ENCODE measurements around the gene SYT7. TPM values are rescaled to one million over a fixed set of nuclear protein-coding genes. Genes with fewer than 3 reads are reported as not detected.

The SYT7 gene
- total and polyA plus RNA-seq, 2 of the 8 experiments (the other 6 are each of a cell fraction or from before 2014, with no cell fraction given), result 9.6 to 10.5 TPM

DNA sequence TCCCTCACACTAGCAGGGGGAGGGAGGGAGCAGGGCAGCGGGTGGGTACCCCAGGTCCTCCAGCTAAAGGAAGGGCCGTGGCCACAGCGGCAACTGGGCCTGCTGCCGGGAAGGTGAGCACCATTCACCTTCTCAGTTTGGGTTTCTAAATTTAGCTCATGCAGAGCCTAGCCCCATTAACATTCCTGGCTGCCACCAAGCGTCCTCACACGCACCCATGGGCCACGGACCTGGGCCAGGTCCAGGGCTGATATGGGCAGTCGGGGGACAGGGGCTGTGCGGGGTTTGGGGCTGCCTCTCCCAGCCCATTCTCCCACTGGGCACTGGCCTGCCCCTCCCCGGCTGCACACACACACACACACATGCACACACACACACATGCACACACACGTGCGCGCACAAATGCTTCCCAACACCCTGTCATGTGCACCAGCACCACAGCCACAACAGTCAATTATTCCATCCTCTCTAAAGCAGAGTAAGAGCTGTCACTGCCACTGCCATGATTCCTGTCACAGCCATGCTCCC lies 28.7 kb downstream of the SYT7 start:
- CTCF ChIA-PET (ENCODE audit: partially characterized antibody), result interaction anchor here (0.9 to 23.7 kb wide), 10 partner anchors 11 to 117 kb away, joined by 3 to 330 read pairs (median 10); no protein-coding TSS in a partner anchor
- TF ChIP-seq BACH1 (IDR thresholded peaks at IDR 0.05; ENCODE audit: low read length), result no peak
- no peak for TF ChIP-seq RXRA (IDR thresholded peaks at IDR 0.05; ENCODE audit: insufficient read depth, low read depth, low read length)

More for the DNA sequence above, 28.7 kb downstream of the SYT7 start:
- Histone ChIP-seq H3K4me3 (ENCODE audit: extremely low read depth in 1 of 4, insufficient read depth in 2 of 4, low read depth in 3 of 4, low read length in 4 of 4) (no peak overlapping the region), H3K9ac (replicated peaks in 1 of 4; ENCODE audit: extremely low read depth in 1 of 4, low read depth in 3 of 4, low read length in 3 of 4) (no peak overlapping the region), H4K20me1 (replicated peaks in 1 of 2; ENCODE audit: control insufficient read depth in 1 of 2, insufficient read depth in 2 of 2, low read length in 2 of 2) (peaks cover 4 to 14% of the 10 kb centered on the region in 2 experiments), H3K4ac (replicated peaks; ENCODE audit: insufficient read length, low read depth, low read length) (no peak overlapping the region), H3K18ac (ENCODE audit: extremely low read depth, low read length) (no peak overlapping the region; the same call in 1 of the 2 replicates), H2BK20ac (ENCODE audit: low read length) (no peak overlapping the region), H3K79me1 (ENCODE audit: low read depth, low read length) (no peaks in the 10 kb centered on the region), H2AFZ (ENCODE audit: low read length) (no peak overlapping the region), H3K23ac (ENCODE audit: insufficient read length) (no peak overlapping the region), H2BK15ac (ENCODE audit: low read length) (0 out of 2 replicates have a peak overlapping the region, but pooled peaks have one; percentile 10), H4K5ac (ENCODE audit: insufficient read length, low read depth, low read length) (no peak overlapping the region), H3K4me1 (replicated peaks in 1 of 4; ENCODE audit: control insufficient read depth in 3 of 4, insufficient read depth in 4 of 4, low read length in 3 of 4) (peaks cover 0 to 31% (median 14%) of the 10 kb centered on the region in 4 experiments; a peak in 5 of 7 replicates), H4K8ac (ENCODE audit: extremely low read depth, insufficient read depth, low read length) (peak overlapping the region; percentile 9; the same call in 1 of the 2 replicates), H3K23me2 (ENCODE audit: low read depth, low read length) (peaks cover 9% of the 10 kb centered on the region), H2BK12ac (ENCODE audit: low read depth, low read length) (no peak overlapping the region), H3K27me3 (replicated peaks in 1 of 4; ENCODE audit: control insufficient read depth in 3 of 4, extremely low read depth in 1 of 4, insufficient read depth in 3 of 4, low read length in 3 of 4) (peaks cover 0 to 21% (median 20%) of the 10 kb centered on the region in 4 experiments; a peak in 6 of 7 replicates), H3K4me2 (ENCODE audit: insufficient read depth in 1 of 2, low read depth in 2 of 2, low read length in 2 of 2) (no peak overlapping the region), H4K91ac (replicated peaks; ENCODE audit: insufficient read length, low read length) (no peak overlapping the region), H3K27ac (ENCODE audit: low read depth, low read length) (no peak overlapping the region), H3K36me3 (ENCODE audit: control insufficient read depth in 2 of 4, insufficient read depth in 4 of 4, low read length in 3 of 4) (no peaks in the 10 kb centered on the region), H2BK5ac (ENCODE audit: low read depth, low read length) (no peak overlapping the region; the same call in 1 of the 2 replicates), H2AK5ac (ENCODE audit: low read depth, low read length) (no peak overlapping the region), H3K56ac (replicated peaks; ENCODE audit: insufficient read length, low read depth, low read length) (no peak overlapping the region), H2BK120ac (replicated peaks; ENCODE audit: low read depth, low read length) (no peak overlapping the region), H3K79me2 (ENCODE audit: control insufficient read depth in 1 of 2, insufficient read depth in 2 of 2, low read length in 2 of 2) (no peaks in the 10 kb centered on the region), H3K9me3 (ENCODE audit: insufficient read depth in 2 of 2, low read depth in 1 of 2, low read length in 1 of 2) (no peaks in the 10 kb centered on the region), H3K14ac (ENCODE audit: insufficient read length) (no peak overlapping the region)
- no peak for FAIRE-seq
- 93% methylated on average over 12 of the region's 13 CpGs; no CpG with 5 or more reads in 1 of the 2 experiments for WGBS, 2 experiments (ENCODE audit: extremely low coverage in 1 of 2, insufficient coverage in 1 of 2, insufficient read length in 1 of 2, insufficient replicate concordance in 2 of 2, low coverage in 1 of 2, low lambda C conversion rate in 2 of 2, missing lambda C conversion rate in 1 of 2)
- POLR2A ChIA-PET (ENCODE audit: partially characterized antibody), result interaction anchor here (0.9 to 1.3 kb wide), 3 partner anchors 10 to 124 kb away, joined by 3 to 4 read pairs (median 4); no protein-coding TSS in a partner anchor
- DNase-seq (ENCODE audit: low read depth in 1 of 2, low spot score in 2 of 2), result no peak

All from H1 (cell line).